ENCODE results near the gene ZNF500.
A peak's percentile ranks its signal among the peaks of the same experiment; 100 is the strongest.

Gene ZNF500

DNA sequence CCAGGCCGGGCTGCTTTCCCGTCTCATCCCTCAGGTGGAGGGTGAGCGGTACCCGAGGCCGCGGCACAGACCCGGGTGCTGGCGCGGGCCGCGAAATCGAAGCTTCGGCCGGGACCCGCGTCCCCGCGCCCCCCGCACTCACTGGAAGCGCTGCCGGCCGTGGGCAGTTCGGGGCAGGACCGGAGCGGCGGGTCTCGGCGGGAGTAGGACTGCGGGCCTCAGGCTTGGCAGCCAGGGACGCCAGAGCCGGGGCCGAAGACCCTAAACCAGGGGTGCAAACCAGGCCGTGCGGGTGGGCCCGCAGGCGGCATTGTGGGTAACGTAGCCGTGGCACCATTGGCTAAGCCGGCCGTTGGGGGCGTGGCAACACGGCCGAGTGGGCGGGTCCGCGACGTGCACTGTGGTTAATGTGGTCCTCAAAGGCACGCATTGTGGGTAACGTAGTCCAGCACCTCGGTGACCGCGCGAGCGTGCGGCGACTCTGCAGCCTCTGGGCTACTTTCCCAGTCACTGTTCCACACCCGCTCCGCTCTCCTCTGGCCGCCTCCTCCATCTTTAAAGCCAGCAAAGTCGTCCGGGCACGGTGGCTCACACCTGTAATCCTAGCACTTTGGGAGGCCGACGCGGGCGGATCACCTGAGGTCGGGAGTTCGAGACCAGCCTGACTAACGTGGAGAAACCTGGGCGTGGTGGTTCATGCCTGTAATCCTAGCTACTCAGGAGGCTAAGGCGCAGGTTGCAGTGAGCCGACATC lies at the start of gene ZNF500:
Gene ZNF500, minus strand, starts transcription at position 288 of the 754 bp plus-strand sequence. CDS start 1,184 bp downstream, outside the sequence.
- peak; percentile 86 for DNase-seq

GRCh38 chr16:4814542-4815173 lies 47.7 kb upstream of the ZNF500 start:
- no peak for DNase-seq

DNA sequence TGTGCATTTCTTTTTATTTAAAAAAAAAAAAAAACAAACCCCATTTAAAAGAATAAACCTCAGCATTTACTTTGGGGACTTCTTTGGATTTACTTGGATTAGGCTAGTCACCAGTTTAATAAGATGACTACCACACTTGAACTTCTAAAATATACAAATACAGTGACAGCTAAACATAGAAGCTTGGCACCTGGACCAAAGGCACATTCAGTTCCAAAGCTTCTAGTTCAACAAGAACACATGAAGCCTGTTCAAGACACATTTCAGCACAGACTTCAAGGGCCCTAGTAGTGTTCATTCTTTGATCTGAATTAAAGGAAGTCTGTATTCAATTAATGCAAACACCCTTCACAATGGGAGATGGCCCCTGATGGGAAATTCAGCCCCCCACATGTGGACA lies 47.1 kb upstream of the ZNF500 start:
- DNase-seq = no peak

- DNase-seq = no peak
Observed at GRCh38 chr16:4813251-4814003, 46.5 kb upstream of the ZNF500 start.

- DNase-seq = no peak
Observed at GRCh38 chr16:4811773-4812172, 44.8 kb upstream of the ZNF500 start.

DNA sequence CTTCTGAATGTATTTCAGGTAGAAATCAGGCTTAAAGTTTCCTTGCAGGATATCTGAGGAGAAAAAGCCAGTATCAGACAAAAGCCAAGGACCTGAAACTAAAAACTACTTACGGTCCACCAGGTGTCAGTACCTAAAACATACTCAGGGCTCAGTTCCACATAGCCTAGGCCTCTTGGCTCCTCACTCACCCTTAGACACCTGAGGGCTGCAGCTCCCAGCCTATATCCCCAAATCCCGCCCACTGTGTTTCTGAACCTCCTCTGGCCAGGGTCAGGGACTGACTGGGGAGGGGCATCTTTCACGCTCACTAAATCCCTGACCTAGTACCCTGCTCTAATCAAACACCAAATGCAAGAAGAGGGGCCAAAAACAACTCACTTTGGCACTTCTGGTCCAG lies 44.3 kb upstream of the ZNF500 start:
- no peak for DNase-seq

DNA sequence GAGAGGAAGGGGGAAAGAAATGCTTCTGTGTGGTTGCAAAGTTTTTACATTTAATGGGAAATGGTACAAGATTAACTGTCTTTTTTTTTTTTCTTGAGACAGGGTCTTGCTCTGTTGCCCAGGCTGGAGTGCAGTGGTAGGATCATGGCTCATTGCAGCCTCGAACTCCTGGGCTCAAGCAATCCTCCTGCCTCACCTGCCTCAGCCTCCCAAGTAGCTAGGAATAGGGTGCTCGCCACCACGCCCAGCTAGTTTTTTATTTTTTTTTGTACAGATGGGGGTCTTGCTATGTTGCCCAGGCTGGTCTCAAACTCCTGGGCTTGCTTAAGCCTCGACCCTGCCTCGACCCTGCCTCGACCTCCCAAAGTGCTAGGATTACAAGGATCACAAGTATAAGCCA lies 39.3 kb upstream of the ZNF500 start:
- no peak for DNase-seq

GRCh38 chr16:4805231-4805630 lies 38.3 kb upstream of the ZNF500 start:
- DNase-seq = no peak

DNA sequence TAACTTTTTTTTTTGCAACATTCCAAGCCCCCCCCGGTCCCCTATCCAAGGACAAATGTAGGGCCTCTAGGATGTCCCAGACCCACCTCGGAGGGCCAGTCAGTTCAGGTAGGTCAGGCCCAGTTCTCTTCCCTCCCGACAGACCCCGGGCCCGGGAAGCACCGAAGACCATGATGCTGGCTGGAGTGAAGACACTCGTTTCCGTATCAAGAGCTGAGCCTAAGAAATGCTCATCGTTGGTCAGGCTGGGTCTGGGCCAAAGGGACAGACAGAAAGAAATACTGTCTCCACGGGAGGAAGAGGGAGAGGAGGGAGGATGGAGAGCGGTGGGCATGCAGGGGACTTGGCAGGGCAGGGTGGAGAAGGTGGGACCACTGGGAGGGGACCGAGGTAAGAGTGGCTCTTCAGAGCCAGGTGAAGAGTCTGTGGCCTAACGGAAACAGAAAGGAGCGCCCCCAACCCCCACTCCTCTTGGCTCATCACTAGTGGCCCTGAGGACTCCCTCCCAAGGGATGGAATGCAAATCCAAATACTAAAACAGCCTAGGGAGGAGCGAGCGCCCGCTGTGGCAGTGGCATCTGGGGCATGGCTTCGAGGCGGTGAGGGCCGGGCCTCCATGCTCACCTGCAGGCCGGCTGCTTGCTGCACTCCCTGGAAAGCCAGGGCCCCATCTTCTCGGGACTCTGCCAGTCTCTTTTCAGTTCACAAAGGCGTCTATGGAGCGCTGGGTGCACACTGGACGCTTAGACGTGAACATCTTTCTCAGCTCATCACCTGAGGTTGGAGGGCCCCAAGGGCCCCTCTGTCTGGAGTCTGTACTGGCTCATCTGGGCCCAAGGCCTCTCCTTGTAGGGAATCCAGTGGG lies 37.2 kb upstream of the ZNF500 start:
- DNase-seq = no peak

GRCh38 chr16:4803401-4803844 lies 36.5 kb upstream of the ZNF500 start:
- no peak for DNase-seq

DNA sequence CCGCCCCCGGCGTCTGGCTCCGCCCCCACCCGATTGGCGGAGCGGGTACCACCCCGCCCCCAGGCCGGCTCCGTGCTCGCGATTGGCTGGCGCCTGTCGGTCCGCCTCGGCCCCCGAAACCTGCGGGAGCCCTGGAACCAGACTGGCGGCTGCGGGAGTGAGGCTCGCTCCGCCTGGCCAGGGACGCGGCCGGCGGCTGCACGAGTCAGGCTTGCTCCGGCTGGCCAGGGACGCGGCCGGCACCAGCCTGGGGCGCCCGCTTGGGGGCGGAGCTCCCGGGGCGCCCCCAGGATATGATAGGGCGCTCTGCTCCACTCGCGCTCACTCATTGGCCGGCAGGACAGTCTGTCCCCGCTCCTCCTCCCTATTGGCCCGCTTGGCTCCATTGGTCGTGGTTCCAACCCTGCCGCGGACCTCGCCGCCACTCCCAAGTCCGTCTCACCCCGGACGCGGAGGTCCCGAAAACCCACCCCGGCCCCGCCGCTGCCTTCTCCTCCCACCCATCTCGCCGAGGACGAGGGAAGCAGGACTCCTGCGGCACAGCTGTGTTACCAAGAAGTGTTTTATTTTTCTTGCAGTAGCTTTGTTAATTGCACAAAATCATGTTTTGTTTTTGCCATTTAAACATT lies 35.8 kb upstream of the ZNF500 start:
- peak; percentile 88 for DNase-seq

- peak; percentile 57 for DNase-seq
Observed at GRCh38 chr16:4801962-4802658, 35.1 kb upstream of the ZNF500 start, which contains the start of gene ROGDI. ROGDI (minus strand) TSS chr16:4802633; CDS start chr16:4802571, 62 bp downstream.

DNA sequence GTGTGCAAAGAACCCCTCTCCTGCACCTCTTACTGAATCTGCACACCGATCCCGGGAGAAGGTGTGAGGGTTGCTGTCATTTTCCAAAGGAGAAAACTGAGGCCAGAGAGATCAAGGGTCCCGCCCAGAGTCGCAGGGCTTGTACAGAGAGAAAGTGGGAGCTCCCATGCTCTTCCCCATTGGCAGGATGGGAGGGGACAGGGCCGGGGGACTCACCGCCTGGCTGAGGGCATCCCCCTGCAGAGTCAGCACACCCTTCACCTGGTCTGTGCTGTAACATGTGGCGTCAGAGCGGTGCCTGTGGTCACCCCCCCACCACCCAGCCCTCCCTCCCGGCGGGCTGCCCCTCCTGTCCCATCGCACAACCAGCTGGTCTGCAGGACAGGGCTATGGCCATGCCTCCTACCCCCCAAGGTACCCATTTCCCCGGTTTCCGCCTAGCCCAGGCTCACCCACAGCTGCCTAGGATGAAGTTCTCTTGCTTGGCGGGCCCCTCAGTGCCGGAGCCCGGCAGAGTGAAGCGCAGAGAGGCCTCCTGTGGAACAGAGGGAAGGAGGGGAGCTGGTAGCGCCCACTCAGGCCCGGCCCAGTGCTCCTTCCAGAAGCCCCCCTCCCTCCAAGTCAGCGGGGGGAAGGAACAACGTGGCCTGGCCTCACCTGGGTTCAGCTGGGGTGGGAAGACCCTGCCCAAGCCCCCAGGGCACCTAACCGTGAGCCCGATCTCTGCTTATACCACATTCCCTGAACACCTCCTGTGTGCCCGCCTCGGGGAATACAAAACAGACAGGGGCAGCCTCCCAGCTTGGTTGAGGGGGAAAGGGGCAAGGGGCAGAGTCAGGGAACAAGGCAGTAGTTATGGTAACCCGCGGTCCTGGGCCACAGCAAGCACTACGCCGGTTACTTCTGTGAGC lies 34.3 kb upstream of the ZNF500 start:
- no peak for DNase-seq

GRCh38 chr16:4800290-4801041 lies 33.5 kb upstream of the ZNF500 start:
- no peak for DNase-seq

GRCh38 chr16:4799171-4799855 lies 32.4 kb upstream of the ZNF500 start:
- DNase-seq = no peak

GRCh38 chr16:4798456-4798855 lies 31.5 kb upstream of the ZNF500 start:
- DNase-seq = no peak

- DNase-seq = no peak
Observed at GRCh38 chr16:4797805-4798252, 30.9 kb upstream of the ZNF500 start.

- no peak for DNase-seq
Observed at GRCh38 chr16:4796982-4797804, 30.2 kb upstream of the ZNF500 start.
